Neural crest cell (in vitro differentiated cells): Measurements from ENCODE around the gene IFIT2. TPM values are rescaled to one million over a fixed set of nuclear protein-coding genes. Genes with fewer than 3 reads are reported as not detected.

Experiments used
- DNase-seq: peaks from one replicate; pipeline ENCODE4 v3.0.0; 2021; ENCODE audit warnings: low read depth, mixed read lengths, low spot score
- H3K27ac Mint-ChIP-seq: one replicate; pipeline ENCODE4 v1.8.0; 2021; ENCODE audit warnings: mild to moderate bottlenecking, mixed read lengths; ENCODE audit not compliant: unreplicated experiment
- H3K27me3 Mint-ChIP-seq: 2 replicates; pipeline ENCODE4 v1.8.0; 2021; ENCODE audit warnings: low read depth, mild to moderate bottlenecking, mixed read lengths
- H3K36me3 Mint-ChIP-seq: 2 replicates; pipeline ENCODE4 v1.8.0; 2021; ENCODE audit warnings: low read depth, mild to moderate bottlenecking, mixed read lengths
- H3K4me1 Mint-ChIP-seq: 2 replicates; pipeline ENCODE4 v1.8.0; 2021; ENCODE audit warnings: mixed read lengths
- H3K4me3 Mint-ChIP-seq: one replicate; pipeline ENCODE4 v1.8.0; 2021; ENCODE audit warnings: mild to moderate bottlenecking, mixed read lengths
- H3K9me3 Mint-ChIP-seq: 2 replicates; pipeline ENCODE4 v1.8.0; 2021; ENCODE audit warnings: mixed read lengths
- total RNA-seq: library from RNA; stranded (reverse); gene quantifications from 2 replicates; pipeline ENCODE4 v1.2.1, GENCODE V29; 2021
- TF ChIP-seq, protein P1 (sequence below): fragments of 200-600 bp; sonication (generic); conservative IDR thresholded peaks from 2 replicates; pipeline ENCODE4 v1.5.0; 2021; ENCODE audit warnings: antibody characterized with exemption, mild to moderate bottlenecking

The IFIT2 gene
- total RNA-seq, 1 donor from 2014 or later: 0.12 TPM

DNA sequence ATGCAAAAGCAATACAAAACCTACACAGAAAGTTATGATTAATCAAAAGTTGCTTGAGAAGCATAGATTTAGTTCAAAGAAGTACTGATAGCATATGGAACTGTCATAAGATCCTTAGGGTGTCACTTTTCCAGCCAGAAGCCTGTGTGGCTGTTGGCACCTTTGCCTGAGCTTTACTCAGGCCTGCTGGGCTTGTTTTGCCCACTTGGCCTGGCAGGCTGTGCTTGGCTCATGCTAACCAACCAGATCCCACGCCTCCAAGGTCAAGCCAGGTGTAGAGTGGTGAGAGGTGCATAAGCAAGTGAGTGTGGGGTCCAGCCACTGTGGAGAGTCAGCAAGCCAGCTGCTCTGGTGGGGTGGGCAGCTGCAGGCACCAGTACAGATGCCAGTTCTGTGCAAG lies 38.3 kb upstream of the IFIT2 start:
- no peak overlapping the region for H3K27ac Mint-ChIP-seq

DNA sequence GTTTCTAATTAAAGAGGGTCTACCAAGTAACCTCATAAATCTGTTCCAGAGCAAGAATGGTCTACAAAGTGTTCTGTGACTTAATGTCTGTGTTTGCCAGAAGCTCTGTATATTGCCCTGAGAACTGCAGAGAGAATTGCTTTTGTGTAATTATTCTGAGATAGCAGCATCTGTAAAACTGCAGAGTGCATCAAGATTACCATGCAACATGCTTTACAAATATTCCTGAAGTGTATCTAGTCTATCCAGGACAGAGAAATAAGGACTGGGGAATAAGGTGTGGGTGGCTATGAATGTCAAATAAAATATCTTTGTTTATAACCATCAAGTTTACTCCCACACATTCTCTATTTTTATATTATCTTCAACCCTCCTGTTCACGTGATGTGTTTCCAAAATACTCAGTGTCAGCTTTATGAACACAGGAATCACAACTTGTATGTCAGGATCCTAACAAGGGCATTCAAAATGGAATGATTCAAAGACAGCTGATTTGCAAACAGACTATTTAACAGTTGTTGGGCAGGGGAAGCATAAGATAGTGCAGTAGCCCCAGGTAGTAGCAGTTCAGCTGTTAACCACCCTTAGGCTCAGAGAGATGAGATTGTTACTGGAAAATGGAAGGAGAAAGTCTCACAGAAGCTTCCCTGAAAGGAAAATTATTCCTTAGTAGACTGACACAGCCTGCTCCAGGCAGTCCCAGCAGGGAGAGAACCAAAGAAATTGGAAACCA lies 35.0 kb upstream of the IFIT2 start:
- Mint-ChIP-seq H3K4me3 (no peak overlapping the region), H3K9me3 (no peaks in the 10 kb centered on the region), H3K36me3 (no peaks in the 10 kb centered on the region), H3K4me1 (peaks cover 16% of the 10 kb centered on the region), H3K27ac (no peak overlapping the region), H3K27me3 (no peaks in the 10 kb centered on the region)
- TF ChIP-seq, protein P1, sequence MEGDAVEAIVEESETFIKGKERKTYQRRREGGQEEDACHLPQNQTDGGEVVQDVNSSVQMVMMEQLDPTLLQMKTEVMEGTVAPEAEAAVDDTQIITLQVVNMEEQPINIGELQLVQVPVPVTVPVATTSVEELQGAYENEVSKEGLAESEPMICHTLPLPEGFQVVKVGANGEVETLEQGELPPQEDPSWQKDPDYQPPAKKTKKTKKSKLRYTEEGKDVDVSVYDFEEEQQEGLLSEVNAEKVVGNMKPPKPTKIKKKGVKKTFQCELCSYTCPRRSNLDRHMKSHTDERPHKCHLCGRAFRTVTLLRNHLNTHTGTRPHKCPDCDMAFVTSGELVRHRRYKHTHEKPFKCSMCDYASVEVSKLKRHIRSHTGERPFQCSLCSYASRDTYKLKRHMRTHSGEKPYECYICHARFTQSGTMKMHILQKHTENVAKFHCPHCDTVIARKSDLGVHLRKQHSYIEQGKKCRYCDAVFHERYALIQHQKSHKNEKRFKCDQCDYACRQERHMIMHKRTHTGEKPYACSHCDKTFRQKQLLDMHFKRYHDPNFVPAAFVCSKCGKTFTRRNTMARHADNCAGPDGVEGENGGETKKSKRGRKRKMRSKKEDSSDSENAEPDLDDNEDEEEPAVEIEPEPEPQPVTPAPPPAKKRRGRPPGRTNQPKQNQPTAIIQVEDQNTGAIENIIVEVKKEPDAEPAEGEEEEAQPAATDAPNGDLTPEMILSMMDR: no peak
- DNase-seq: no peak

More for the DNA sequence above, 38.3 kb upstream of the IFIT2 start:
- Mint-ChIP-seq H3K4me1 (peaks cover 24% of the 10 kb centered on the region), H3K27me3 (peaks cover under 1% of the 10 kb centered on the region), H3K9me3 (no peaks in the 10 kb centered on the region), H3K36me3 (no peaks in the 10 kb centered on the region), H3K4me3 (no peak overlapping the region)
- no peak for DNase-seq
- TF ChIP-seq, protein P1: no peak

DNA sequence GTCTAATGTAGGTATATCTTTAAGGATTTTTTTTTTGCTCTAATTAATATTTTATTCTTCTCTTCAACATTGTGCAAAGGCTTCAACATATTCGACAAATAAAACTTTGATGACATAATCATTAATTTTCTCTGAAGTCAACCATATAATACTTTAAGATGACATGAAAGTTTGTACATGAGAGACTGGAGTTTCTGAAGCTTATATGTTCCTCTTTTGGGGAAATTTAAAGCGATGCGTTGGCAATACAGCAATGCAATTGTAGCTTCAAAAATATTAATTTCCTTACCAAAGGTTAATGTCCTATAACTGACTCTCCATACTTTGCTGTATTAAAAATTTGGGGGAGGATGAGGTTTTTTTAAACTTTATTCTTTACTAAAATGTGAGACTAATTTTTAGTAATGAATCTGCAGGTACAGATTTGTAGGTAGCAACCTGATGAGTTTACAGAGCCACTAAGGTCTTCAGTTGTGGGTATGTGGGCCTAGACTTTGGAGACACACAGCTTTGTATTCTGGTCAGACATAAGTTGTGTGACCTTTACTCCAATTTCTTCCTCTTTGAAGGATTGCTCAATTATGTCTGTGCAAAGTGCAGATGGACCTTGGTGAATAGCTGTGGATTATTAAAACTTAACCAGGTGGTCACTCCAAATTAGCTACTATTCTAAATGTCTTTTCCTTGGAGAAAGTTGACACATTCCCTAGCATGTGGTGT lies 32.3 kb upstream of the IFIT2 start:
- DNase-seq: no peak
- TF ChIP-seq, protein P1: no peak
- no peak overlapping the region for H3K4me3 Mint-ChIP-seq
- H3K27me3 Mint-ChIP-seq: no peaks in the 10 kb centered on the region
- H3K9me3 Mint-ChIP-seq: peaks cover 2% of the 10 kb centered on the region
- no peak overlapping the region for H3K27ac Mint-ChIP-seq
- H3K4me1 Mint-ChIP-seq: peaks cover 3% of the 10 kb centered on the region
- H3K36me3 Mint-ChIP-seq: no peaks in the 10 kb centered on the region

DNA sequence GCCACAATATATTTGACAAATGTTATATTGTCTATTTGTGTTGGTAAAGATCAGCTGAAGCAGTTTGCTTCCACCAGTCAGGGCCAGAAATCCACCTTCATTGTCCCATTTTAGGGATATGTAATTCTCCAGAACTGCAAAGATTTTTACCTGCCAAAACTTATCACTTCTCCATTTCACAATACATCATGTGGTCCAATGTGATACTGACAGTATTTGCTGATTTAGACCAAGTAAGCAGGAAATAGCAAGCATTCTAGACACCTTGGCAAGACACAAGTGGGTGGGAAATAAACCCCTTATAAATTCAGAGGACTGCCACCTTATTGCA lies 31.7 kb upstream of the IFIT2 start:
- Mint-ChIP-seq H3K9me3 (peaks cover 2% of the 10 kb centered on the region), H3K27me3 (no peaks in the 10 kb centered on the region), H3K4me1 (peaks cover 3% of the 10 kb centered on the region), H3K36me3 (no peaks in the 10 kb centered on the region), H3K27ac (no peak overlapping the region), H3K4me3 (no peak overlapping the region)
- DNase-seq: no peak
- TF ChIP-seq, protein P1: no peak

DNA sequence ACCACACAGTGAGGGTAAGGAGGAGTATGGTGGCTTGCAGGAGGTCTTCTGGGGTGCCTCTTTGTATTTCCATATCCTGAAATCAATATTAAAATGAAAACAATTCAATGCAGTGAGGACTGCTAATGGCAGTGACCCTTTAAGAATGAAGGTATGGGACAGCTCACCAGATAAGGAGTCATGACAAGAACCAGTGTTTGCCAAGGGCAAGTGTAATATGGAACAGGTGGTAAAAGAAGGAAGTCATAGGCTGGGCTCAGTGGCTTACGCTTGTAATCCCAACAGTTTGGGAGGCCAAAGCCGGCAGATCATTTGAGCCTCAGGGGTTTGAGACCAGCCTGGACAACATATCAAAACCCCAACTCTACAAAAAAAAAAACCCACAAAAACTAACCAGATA lies 30.3 kb upstream of the IFIT2 start:
- TF ChIP-seq, protein P1: no peak
- Mint-ChIP-seq H3K27me3 (no peaks in the 10 kb centered on the region), H3K27ac (no peak overlapping the region), H3K36me3 (no peaks in the 10 kb centered on the region), H3K9me3 (peaks cover 2% of the 10 kb centered on the region), H3K4me3 (no peak overlapping the region), H3K4me1 (peaks cover 3% of the 10 kb centered on the region)
- DNase-seq: no peak
